ENCODE results near the gene PDZRN4. TPM values are rescaled to one million over a fixed set of nuclear protein-coding genes. Genes with fewer than 3 reads are reported as not detected.

The PDZRN4 gene
- total RNA-seq, 1 experiment from 2014 or later: not detected

GRCh38 chr12:41587574-41587973 is 399.5 kb downstream of the PDZRN4 start:
- Histone ChIP-seq H3K4me3 (ENCODE audit: low read depth, low read length) (no peak overlapping the region), H3K4me1 (no peaks in the 10 kb centered on the region), H3K9me3 (no peaks in the 10 kb centered on the region), H3K27me3 (replicated peaks; ENCODE audit: control insufficient read depth, insufficient read depth, low read length) (no peaks in the 10 kb centered on the region), H3K36me3 (ENCODE audit: control insufficient read depth, insufficient read depth, low read length) (no peaks in the 10 kb centered on the region)
- Mint-ChIP-seq H3K4me3 (ENCODE audit: unreplicated experiment) (no peak overlapping the region), H3K36me3 (ENCODE audit: insufficient read depth, unreplicated experiment) (no peaks in the 10 kb centered on the region), H3K9me3 (ENCODE audit: unreplicated experiment) (no peaks in the 10 kb centered on the region), H3K4me1 (ENCODE audit: low read depth, unreplicated experiment) (no peaks in the 10 kb centered on the region), H3K27me3 (ENCODE audit: insufficient read depth, unreplicated experiment) (no peaks in the 10 kb centered on the region), H3K27ac (ENCODE audit: unreplicated experiment) (no peak overlapping the region)
- ChIA-PET CTCF (no interaction called here), POLR2A (no interaction called here)
- BruUV-seq (replicated peaks): no TSS peak
- intact Hi-C loops (cut with micrococcal nuclease; ENCODE audit: unreplicated experiment): no loop called here
- no peak for TF ChIP-seq CTCF (IDR thresholded peaks at IDR 0.05; ENCODE audit: insufficient read depth in 1 of 2, low read depth in 1 of 2, low read length in 1 of 2, severe bottlenecking in 1 of 2, unreplicated experiment in 1 of 2)
- no peak for DNase-seq

GRCh38 chr12:41589878-41590277 is 401.8 kb downstream of the PDZRN4 start:
- Histone ChIP-seq H3K9me3 (no peaks in the 10 kb centered on the region), H3K4me1 (no peaks in the 10 kb centered on the region), H3K4me3 (ENCODE audit: low read depth, low read length) (no peak overlapping the region), H3K36me3 (ENCODE audit: control insufficient read depth, insufficient read depth, low read length) (no peaks in the 10 kb centered on the region), H3K27me3 (replicated peaks; ENCODE audit: control insufficient read depth, insufficient read depth, low read length) (no peaks in the 10 kb centered on the region)
- CTCF ChIA-PET: no interaction called here
- Mint-ChIP-seq H3K4me1 (ENCODE audit: low read depth, unreplicated experiment) (no peaks in the 10 kb centered on the region), H3K9me3 (ENCODE audit: unreplicated experiment) (no peaks in the 10 kb centered on the region), H3K36me3 (ENCODE audit: insufficient read depth, unreplicated experiment) (no peaks in the 10 kb centered on the region), H3K27me3 (ENCODE audit: insufficient read depth, unreplicated experiment) (no peaks in the 10 kb centered on the region), H3K4me3 (ENCODE audit: unreplicated experiment) (no peak overlapping the region), H3K27ac (ENCODE audit: unreplicated experiment) (no peak overlapping the region)
- no peak for TF ChIP-seq CTCF (IDR thresholded peaks at IDR 0.05; ENCODE audit: insufficient read depth in 1 of 2, low read depth in 1 of 2, low read length in 1 of 2, severe bottlenecking in 1 of 2, unreplicated experiment in 1 of 2)
- POLR2A ChIA-PET: no interaction called here
- BruUV-seq (replicated peaks): no TSS peak
- no peak for DNase-seq
- intact Hi-C loops (cut with micrococcal nuclease; ENCODE audit: unreplicated experiment): no loop called here

- H3K9me3 Mint-ChIP-seq (ENCODE audit: unreplicated experiment): peaks cover 10% of the 10 kb centered on the region
- no peak overlapping the region for H3K27ac Mint-ChIP-seq (ENCODE audit: unreplicated experiment)
- Histone ChIP-seq H3K36me3 (ENCODE audit: control insufficient read depth, insufficient read depth, low read length) (no peaks in the 10 kb centered on the region), H3K27me3 (replicated peaks; ENCODE audit: control insufficient read depth, insufficient read depth, low read length) (no peaks in the 10 kb centered on the region), H3K4me1 (no peaks in the 10 kb centered on the region), H3K4me3 (ENCODE audit: low read depth, low read length) (no peak overlapping the region), H3K9me3 (no peaks in the 10 kb centered on the region)
- TF ChIP-seq CTCF (IDR thresholded peaks at IDR 0.05; ENCODE audit: insufficient read depth in 1 of 2, low read depth in 1 of 2, low read length in 1 of 2, severe bottlenecking in 1 of 2, unreplicated experiment in 1 of 2): no peak
- H3K36me3 Mint-ChIP-seq (ENCODE audit: insufficient read depth, unreplicated experiment): no peaks in the 10 kb centered on the region
- no TSS peak for BruUV-seq (replicated peaks)
- intact Hi-C loops (cut with micrococcal nuclease; ENCODE audit: unreplicated experiment): no loop called here
- no peak for DNase-seq
- POLR2A ChIA-PET: no interaction called here
- no peak overlapping the region for H3K4me3 Mint-ChIP-seq (ENCODE audit: unreplicated experiment)
- no peaks in the 10 kb centered on the region for H3K4me1 Mint-ChIP-seq (ENCODE audit: low read depth, unreplicated experiment)
- CTCF ChIA-PET: no interaction called here
- no peaks in the 10 kb centered on the region for H3K27me3 Mint-ChIP-seq (ENCODE audit: insufficient read depth, unreplicated experiment)
Observed at GRCh38 chr12:41596190-41596589, 408.1 kb downstream of the PDZRN4 start.

Measured in Caco-2 (cell line).